Adrenal gland (tissue), 12 donors: ENCODE results near the gene HECTD1. TPM values are rescaled to one million over a fixed set of nuclear protein-coding genes. Genes with fewer than 3 reads are reported as not detected.
A peak's percentile ranks its signal among the peaks of the same experiment; 100 is the strongest.

ENCODE experiments used
- DNase-seq, 7 donors: peaks; one replicate each; pipeline ENCODE4 v3.0.0-alpha.2; 2019 to 2020
- H3K27ac ChIP-seq, 5 donors: fragments of 200-600 bp; sonication (generic) in 4 of 5; 1 replicate in 3 of 5; 2 replicates in 2 of 5; pipeline versions ENCODE4 v1.5.1 to v1.8.0; 2016 to 2020; ENCODE audit warnings: mild to moderate bottlenecking in 1 of 5
- H3K27me3 ChIP-seq: fragments of 200-600 bp; 2 replicates; pipeline ENCODE4 v1.8.0; 2021
- H3K36me3 ChIP-seq, 2 donors: fragments of 200-600 bp; replicated peaks in 1 of 2; 1 replicate in 1 of 2; 2 replicates in 1 of 2; pipeline versions ENCODE4 v1.5.1 to v1.8.0; 2018 to 2022
- H3K4me1 ChIP-seq, 2 donors: fragments of 200-600 bp; replicated peaks in 1 of 2; 1 replicate in 1 of 2; 2 replicates in 1 of 2; pipeline versions ENCODE4 v1.5.1 to v1.8.0; 2018 to 2021
- H3K4me3 ChIP-seq, 4 donors: fragments of 200-600 bp; sonication (generic) in 3 of 4; one replicate each; pipeline ENCODE4 v1.5.1; 2016 to 2018
- H3K9me3 ChIP-seq, 3 donors: fragments of 200-600 bp; sonication (generic) in 1 of 3; replicated peaks in 1 of 3; 1 replicate in 2 of 3; 2 replicates in 1 of 3; pipeline versions ENCODE4 v1.5.1 to v1.8.0; 2016 to 2021
- POLR2A ChIP-seq, 2 donors: fragments of 450-650 bp; IDR thresholded peaks; one replicate each; pipeline ENCODE4 v1.6.1; 2017; ENCODE audit warnings: antibody characterized with exemption in 2 of 2, mild to moderate bottlenecking in 2 of 2, moderate library complexity in 1 of 2
- WGBS, 4 donors: extraction: QIAGEN DNeasy Blood & Tissue Kit in 2 of 4; methylation state at CpG; one replicate each; pipeline versions ENCODE4 v1.1.5 to v1.1.7; 2013 to 2017; 5-methylcytosine and 5-hydroxymethylcytosine counted together
- intact Hi-C, 2 donors: fragments of 100-400 bp; cut with DNase I; formaldehyde crosslinking; loops; one replicate each; pipeline versions ENCODE4 v1.14.1 to v1.15.0; 2022 to 2023
- polyA plus RNA-seq, 3 donors: library from polyadenylated mRNA; stranded (reverse); fragments of 200-250 nt in 2 of 3; fragments of 350-450 nt in 1 of 3; fragmentation: Illumina TruSeq in 1 of 3; extraction: RNeasy Lipid Tissue Mini Kit (QIAGEN cat#74804) in 1 of 3; gene quantifications; one replicate each; pipeline ENCODE4 v1.2.3, GENCODE V29; 2013 to 2014
- total RNA-seq, 9 donors: library from RNA; depleted of rRNA in 4 of 9; stranded (reverse); fragments of >200 nt in 4 of 9; fragments of 120-200 nt in 1 of 9; fragmentation: NEBNext Ultra II Directional in 1 of 9; extraction: Animal tissue kit (Norgen Biotek cat#: 25700) in 1 of 9; gene quantifications; one replicate each; pipeline versions ENCODE4 v1.1.0 to v1.2.4, GENCODE V29; 2013 to 2023
- TF ChIP-seq, protein P1 (sequence below), 6 experiments: fragments of 450-650 bp in 4 of 6; fragments of 200-600 bp in 2 of 6; sonication (generic) in 1 of 6; IDR thresholded peaks; 1 replicate in 5 of 6; 2 replicates in 1 of 6; pipeline versions ENCODE4 v1.5.1 to v1.8.0; 2016 to 2021; ENCODE audit warnings: antibody characterized with exemption in 6 of 6, mild to moderate bottlenecking in 2 of 6, moderate library complexity in 1 of 6
- donor health status: healthy with polysubstance abuse.
- donor health status: Bipolar disorder and iron deficiency.
- donor health status: DM: yes; HTN: yes; CAD: no.
- donor health status: DM: no; HTN: no; CAD: no.
- donor health status: DM: no; HTN: no; CAD: no.
- donor health status: DM: yes; HTN: yes; CAD: no.

The HECTD1 gene
- total and polyA plus RNA-seq, 12 donors, result 77.1 to 309 (median 185) TPM

DNA sequence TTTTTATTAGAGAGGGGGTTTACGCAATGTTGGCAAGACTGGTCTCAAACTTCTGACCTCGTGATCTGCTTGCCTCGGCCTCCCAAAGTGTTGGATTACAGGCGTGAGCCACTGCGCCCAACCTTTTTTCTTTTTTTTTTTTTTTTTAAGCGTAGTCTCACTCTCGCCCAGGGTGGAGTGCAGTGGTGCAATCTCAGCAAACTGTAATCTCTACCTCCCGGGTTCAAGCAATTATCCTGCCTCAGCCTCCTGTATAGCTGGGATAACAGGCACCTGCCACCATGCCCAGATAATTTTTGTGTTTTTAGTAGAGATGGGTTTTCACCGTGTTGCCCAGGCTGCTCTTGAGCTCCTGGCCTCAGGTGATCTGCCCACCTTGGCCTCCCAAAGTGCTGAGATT, 8.8 kb upstream of the HECTD1 start:
- Histone ChIP-seq H3K27ac (no peak overlapping the region), H3K27me3 (no peaks in the 10 kb centered on the region), H3K36me3 (no peaks in the 10 kb centered on the region), H3K9me3 (no peaks in the 10 kb centered on the region), H3K4me1 (no peaks in the 10 kb centered on the region), H3K4me3 (no peak overlapping the region)
- DNase-seq, result no peak
- 92 to 98% (median 96%) methylated on average over 9 of the region's 9 CpGs for WGBS, 4 donors
- no peak for TF ChIP-seq POLR2A (IDR thresholded peaks at IDR 0.05)
- TF ChIP-seq, protein P1, sequence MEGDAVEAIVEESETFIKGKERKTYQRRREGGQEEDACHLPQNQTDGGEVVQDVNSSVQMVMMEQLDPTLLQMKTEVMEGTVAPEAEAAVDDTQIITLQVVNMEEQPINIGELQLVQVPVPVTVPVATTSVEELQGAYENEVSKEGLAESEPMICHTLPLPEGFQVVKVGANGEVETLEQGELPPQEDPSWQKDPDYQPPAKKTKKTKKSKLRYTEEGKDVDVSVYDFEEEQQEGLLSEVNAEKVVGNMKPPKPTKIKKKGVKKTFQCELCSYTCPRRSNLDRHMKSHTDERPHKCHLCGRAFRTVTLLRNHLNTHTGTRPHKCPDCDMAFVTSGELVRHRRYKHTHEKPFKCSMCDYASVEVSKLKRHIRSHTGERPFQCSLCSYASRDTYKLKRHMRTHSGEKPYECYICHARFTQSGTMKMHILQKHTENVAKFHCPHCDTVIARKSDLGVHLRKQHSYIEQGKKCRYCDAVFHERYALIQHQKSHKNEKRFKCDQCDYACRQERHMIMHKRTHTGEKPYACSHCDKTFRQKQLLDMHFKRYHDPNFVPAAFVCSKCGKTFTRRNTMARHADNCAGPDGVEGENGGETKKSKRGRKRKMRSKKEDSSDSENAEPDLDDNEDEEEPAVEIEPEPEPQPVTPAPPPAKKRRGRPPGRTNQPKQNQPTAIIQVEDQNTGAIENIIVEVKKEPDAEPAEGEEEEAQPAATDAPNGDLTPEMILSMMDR (IDR thresholded peaks at IDR 0.05), result no peak
- intact Hi-C loops, result loop anchor here in 1 of 2 donors (10.0 kb wide), 1 partner anchor 138 kb away; no protein-coding TSS in a partner anchor

DNA sequence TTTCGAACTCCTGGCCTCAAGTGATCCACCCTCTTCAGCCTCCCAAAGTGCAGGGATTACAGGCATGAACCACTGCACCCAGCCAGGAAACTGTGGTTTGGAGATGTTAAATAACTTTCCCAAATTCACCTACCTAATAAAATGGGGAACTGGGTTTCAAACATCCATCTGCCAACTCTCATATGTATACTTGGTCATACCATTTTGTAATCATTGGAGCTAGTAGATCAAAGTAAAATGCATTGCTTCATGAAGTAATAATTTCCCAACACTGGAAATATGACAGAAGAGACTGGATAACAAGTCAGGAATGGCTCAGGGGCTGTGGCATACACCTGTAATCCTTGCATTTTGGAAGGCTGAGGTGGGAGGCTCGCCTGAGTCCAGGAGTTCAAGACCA, 5.3 kb upstream of the HECTD1 start:
- Histone ChIP-seq H3K27me3 (no peaks in the 10 kb centered on the region), H3K4me1 (peaks cover 6 to 8% of the 10 kb centered on the region in 2 donors), H3K36me3 (no peaks in the 10 kb centered on the region), H3K27ac (no peak overlapping the region), H3K9me3 (no peaks in the 10 kb centered on the region), H3K4me3 (no peak overlapping the region)
- intact Hi-C loops, result loop anchor here in 1 of 2 donors (10.0 kb wide), 1 partner anchor 142 kb away; no protein-coding TSS in a partner anchor
- 96 to 100% (median 100%) methylated on average over 2 of the region's 2 CpGs for WGBS, 4 donors
- no peak for DNase-seq
- TF ChIP-seq, protein P1 (IDR thresholded peaks at IDR 0.05), result no peak
- no peak for TF ChIP-seq POLR2A (IDR thresholded peaks at IDR 0.05)

DNA sequence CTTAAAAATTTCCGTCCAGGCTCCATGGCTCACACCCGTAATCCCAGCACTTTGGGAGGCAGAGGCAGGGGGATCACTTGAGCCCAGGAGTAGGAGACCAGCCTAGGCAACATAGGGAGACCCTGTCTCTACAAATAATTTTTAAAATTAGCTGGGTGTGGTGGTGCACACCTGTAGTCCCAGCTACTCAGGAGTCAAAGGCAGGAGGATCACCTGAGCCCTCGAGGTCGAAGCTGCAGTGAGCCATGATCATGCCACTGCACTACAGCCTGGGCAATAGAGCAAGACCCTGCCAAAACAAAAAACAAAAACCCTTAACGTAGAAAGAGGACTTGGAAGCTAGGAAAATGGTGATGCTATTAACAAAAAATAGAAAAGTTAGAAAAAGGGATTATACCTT, 2.0 kb upstream of the HECTD1 start:
- Histone ChIP-seq H3K27me3 (no peaks in the 10 kb centered on the region), H3K36me3 (no peaks in the 10 kb centered on the region), H3K4me3 (no peak overlapping the region), H3K27ac (peak overlapping the region in 1 of 5 donors; percentile 99), H3K9me3 (no peaks in the 10 kb centered on the region), H3K4me1 (peaks cover 11 to 23% of the 10 kb centered on the region in 2 donors)
- no peak for TF ChIP-seq POLR2A (IDR thresholded peaks at IDR 0.05)
- TF ChIP-seq, protein P1 (IDR thresholded peaks at IDR 0.05), result no peak
- WGBS, 4 donors, result 90 to 98% (median 97%) methylated on average over 5 of the region's 5 CpGs
- intact Hi-C loops, result loop anchor here in 1 of 2 donors (5.0 to 10.0 kb wide), 2 partner anchors 42 to 145 kb away; no protein-coding TSS in a partner anchor
- DNase-seq, result no peak

DNA sequence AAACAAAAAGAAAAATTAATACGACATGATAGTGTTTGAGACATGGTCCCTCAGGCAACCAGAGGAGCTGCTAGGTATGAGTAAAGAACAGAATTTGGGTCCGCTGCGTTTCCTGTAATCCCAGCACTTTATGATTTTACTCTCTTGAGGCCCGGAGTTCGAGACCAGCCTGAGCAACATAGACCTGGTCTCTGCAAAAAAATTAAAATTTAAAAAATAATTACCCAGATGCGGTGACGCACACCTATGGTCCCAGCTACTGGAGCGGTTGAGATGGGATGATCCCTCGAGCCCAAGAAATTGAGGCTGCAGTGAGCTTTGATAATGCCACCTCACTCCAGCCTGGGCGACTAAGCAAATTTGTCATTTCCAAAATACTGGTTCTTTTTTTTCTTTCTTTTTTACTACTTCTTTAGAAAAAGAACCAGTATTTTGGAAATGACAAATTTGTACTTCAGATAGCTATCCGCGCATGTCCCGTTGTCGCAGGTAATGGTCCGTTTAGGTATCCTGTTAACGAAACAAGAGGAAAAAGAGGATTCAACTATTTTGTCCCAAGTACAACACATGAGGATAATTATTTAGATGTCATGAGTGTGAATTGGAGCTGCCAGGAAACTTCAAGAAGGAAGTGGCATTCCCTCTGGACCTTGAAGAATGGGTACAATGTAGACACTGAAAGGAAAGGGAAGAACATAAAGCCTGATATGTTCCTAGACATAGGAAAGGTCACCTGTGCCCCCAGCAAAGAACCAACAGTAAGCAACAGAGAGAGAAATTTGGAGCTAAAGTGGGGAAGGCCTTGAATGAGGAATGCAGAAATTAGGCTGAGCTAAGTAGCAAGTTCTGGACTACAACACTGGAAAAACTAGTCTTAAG, 1.2 kb upstream of the HECTD1 start:
- H3K4me1 ChIP-seq, result peaks cover 11 to 26% of the 10 kb centered on the region in 2 donors
- peak in 2 of 7 donors; percentile 10 to 17 for DNase-seq
- intact Hi-C loops, result loop anchor here in 1 of 2 donors (5.0 kb wide), 1 partner anchor 41 kb away; no protein-coding TSS in a partner anchor
- no peaks in the 10 kb centered on the region for H3K36me3 ChIP-seq
- H3K27ac ChIP-seq, result peak overlapping the region; percentile 96 to 99 (median 99)
- no peak for TF ChIP-seq POLR2A (IDR thresholded peaks at IDR 0.05)
- TF ChIP-seq, protein P1 (IDR thresholded peaks at IDR 0.05), result no peak
- H3K27me3 ChIP-seq, result no peaks in the 10 kb centered on the region
- 72 to 79% (median 75%) methylated on average over 16 of the region's 16 CpGs for WGBS, 4 donors
- H3K9me3 ChIP-seq, result no peaks in the 10 kb centered on the region
- peak overlapping the region in 3 of 4 donors; percentile 51 to 97 (median 93) for H3K4me3 ChIP-seq
